ENCODE measurements around the gene CBX8.

Gene CBX8

DNA sequence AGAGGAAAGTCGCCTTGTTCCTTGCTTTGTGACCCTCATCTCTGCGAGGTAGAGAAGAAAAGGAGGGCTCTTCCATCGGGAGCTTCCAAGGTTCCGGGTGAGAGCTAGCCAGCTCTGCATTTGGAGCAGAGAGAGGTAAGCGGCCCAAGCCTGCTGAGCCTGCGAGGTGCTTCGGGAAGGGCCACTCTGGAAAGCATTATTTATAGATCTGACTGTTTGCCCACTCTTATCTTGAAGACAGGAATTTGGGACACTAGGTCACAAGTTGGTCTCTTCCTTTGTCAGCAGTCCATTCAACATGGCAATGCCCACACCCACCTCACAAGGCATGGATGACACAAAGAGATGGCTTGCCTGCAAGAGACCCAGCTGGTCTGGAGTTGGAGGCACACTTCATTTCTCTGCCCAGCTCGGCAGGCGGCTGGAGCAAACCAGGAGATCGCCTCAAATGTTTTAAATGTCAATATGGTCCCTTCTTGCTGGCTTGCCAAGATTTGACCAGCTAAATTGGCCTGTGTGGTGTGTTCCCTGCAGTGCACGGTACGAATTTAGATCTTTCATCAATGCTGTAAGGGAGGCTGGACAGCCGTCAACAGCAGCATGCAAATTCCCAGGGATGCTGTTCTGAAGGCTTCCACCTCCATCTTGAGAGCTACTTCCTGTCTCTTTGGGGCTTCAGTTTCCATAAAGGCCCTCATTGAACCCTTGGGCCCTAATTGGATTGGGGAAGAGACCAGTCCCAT is 22.8 kb upstream of the CBX8 start:
- no peak for DNase-seq (ENCODE audit: low read depth in 2 of 2)

DNA sequence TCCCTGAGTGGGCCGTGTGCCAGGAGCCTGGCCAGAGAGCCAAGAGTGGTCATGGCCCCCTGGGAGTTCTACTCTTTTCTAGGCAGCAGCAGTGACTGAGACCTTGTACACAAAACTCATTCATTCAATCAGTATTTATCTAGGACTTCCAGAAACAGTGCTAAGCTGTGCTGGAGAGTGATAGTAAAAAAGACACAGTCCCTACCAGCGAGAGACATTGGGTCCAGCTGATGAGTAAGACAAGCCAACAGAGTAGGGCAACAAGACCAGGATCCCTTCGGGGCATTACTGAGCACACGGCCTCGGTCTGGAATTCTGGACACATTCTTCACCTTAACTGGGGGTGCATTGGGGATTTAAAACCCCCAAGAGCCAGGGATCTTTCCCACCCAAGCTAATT is 22.2 kb upstream of the CBX8 start:
- no peak for DNase-seq (ENCODE audit: low read depth in 2 of 2)

DNA sequence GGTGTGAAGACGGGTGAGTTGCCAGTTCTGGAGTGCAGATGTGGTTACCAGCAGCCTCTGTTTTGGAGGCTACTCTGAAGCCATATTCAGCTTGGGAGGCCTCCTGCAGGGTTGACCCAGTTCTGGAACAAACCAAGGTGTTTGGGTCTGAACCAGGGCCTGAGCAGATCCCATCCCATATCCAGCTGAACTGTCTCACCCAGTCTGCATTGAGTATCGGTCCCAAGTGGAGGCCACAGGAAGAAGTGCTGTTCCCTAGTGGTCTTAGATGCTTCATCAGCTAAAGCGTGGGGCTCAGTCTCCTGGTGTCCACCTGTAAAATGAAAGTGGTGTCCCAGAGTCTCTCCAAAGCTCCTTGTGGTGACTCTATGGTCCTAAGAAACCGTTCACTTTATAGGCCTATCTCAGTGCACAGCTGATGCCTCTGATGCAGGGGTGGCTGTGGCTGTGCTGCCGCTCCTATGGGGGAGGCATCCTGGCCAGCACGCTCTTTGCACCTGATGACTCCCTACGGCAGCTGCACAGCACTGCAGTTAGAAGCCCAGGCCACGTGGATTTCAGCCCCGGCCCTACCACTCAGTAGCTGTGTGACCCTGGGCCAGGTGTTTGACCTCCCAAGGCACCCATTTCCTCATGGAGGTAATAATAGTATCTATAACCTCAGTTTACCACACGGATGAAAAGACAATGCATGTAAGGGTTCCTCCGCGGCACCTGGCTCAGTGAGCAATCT is 21.3 kb upstream of the CBX8 start:
- DNase-seq (ENCODE audit: low read depth in 2 of 2), result no peak

DNA sequence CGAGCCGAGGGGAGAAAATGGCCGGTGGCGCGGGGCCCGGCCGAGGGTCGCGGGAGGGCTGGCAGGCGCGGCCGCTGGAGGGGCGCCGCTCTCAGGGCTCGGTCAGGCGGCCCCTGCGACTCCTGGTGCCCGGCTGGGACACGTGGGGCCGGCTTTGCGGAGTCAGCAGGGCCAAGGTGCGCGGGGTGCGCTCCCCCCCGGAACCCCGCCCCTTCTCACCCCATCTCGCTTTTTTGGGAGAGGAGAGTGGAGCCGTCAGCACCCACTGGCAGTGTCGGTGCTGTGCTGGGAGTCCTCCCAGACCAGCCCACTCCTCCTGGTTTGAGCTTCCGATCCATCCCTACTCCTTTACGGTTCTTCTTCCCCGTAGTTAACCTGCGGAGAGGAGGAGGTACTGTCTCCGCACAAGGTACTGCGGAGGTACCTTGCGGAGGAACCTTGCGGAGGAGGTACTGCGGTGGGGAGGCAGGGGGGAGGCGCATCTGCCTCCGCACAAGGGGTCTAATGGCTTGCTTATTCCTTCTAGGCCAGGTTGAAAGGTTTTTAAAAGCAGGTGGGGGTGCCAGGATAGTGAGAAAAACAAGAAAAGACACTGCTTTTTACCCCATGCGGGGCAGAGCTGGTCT is 19.1 kb upstream of the CBX8 start:
- DNase-seq (ENCODE audit: low read depth in 2 of 2), result no peak

DNA sequence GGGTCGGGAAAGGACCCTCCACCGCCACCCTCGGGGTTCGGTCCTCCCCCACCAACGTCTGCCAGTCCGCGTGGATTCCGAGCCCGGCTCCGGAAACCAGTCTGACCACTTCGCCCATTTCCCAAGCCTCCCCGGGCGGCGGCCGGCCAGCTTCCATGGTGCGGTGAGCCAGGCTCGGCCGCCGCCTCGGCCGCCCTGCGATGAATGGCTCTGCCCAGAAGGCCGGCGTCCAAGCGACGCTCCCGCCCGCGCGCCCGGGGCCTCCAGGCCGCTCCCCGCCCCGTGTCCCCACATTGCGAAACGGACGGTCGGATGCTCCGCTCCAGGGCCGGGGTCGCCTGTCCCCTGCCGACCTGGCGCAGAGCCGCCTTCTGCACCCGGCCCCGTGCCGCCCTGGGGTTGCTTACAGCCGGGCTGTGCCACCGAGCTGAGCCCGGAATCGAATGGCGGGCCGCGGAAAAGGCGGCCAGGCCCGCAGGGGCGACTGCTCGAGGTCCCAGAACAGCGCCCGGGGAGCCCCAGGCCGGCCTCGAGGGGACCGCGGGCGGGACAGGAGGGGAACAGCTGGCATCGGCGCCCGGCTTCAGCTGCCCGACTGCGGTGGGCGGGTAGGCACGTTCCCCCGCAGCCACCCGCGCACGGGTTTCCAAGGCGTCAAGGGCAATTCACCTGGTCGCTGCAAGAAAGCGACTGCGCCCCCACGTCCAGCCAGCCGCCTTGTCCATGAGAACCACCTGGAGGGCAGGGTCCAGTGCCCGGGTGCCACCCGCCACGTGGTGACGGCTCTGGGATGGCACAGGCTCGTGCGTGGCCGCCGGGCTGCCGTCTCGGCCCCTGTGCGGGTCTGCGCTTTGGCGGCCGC is 18.3 kb upstream of the CBX8 start:
- DNase-seq (ENCODE audit: low read depth in 2 of 2), result no peak

DNA sequence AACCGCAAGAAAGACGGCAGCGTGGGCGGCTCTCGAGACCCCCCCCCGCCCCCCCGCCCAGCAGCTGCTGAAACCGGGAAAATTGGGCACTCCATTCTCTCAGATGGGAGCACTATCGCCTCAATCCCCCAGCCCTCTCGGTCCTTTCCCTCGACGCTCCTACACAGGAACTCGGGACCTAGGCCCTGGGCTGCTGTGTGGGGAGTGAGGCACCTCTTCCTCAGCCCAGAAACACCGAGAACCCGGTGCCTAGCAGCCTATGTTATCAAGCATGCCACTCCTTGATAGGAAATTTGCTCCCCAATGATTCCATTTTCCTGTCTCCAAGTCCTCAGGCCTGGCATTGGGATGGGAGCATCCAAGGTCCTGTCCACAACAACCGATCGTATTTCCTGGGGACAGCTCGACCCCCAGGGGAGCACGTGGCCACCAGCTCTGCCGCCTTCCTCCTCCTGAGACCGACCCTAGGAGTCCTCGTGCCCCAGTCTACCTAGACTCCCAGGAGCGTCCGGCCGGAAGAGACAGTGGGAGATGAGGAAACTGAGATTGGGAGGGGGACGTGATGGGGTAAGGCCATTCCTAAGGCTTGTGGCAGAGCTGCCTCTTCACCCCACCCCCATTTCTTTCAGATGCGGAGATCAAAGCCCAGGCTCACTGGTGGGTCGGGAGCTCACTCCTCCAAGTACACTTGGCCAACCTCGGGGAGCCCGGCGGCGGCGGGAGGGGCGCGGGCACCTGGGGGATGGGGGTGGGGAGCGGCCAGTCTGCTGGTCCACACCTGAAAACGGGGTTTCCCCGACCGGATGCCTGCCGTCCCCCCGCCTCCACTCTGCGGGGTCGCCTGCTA is 17.5 kb upstream of the CBX8 start:
- no peak for DNase-seq (ENCODE audit: low read depth in 2 of 2)

DNA sequence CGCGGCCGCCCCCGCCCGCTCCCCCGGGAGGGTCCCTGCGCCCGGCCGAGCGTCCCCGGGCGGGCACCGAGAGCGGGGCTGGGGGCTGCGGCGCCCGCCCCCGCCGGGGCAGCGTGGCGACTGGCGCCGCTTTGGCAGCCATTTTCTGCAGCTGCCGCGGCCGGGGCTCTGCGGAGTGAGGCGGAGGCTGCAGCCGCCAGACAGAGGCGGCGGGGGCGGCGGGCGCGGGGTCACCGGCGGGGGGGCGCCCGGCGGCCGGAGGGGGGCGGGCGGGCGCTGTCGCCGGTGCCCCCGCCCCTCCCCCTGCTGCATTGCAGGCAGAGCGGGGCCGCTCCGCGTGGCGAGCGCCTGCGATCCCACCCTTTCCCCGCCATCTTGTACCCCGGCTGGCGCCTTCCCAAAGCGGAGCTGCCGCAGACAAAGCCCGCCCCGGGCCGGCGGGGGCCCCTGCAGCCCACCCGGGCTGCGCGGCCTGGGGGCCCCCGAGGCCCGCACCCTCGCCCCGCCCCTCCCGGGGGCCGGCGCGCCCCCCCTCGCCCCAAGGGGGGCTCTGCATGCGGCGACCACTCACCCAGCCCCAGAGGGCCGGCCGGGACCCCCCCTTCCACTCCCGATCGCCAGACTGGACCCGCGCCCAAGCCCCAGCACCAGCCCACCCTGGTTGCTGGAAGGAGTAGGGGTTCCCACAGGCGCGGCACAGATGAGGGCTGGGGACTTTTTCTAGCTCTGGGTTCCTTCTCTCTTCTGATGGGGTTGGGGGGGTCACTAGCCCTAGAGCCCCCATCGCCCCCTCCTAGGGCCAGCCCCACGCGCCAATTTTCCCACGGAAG is 16.6 kb upstream of the CBX8 start:
- DNase-seq (ENCODE audit: low read depth in 2 of 2), result no peak

DNA sequence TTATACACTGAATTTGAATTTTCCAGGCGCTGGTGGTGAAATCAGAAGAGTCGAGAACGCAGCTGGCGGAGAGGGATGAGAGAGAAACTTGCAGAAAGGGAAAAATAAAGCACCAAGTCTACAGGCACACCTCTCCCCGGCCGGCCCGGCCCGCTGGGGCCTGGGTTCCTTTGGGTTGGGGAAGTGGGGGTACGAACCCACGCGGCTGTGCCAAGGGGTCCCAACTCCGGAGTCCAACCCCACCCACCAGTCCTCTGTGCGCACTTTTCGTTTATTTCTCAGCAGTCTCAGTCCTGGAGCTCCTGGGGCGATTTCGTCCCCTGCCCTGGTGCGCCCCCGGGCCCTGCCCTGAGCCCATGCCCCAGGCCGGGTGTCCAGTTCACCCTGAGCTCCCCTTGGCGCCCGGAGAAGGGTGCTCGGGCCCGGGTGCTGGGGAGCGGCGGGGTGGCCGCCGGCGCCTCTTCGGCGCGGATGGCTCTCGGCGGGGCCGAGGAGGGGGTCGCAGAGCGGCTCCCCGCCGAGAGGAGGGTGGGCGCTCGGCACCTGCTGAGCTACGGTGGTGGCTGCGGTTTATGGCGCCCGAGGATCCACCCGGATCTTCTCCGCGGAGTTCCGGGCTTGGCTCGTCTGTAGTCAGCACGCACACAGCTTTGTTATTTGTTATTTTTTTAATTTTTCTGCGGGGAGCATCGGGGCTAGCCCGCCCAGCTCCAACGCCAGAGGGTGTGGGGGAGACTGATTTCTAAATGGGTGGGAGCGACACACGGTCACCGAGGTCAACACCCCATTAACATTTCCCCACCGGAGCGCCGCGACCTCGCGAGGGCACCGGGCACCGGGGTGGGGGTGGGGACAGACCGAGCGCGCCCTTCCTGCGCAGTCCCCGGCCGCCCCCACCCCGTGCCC is 15.7 kb upstream of the CBX8 start:
- DNase-seq (ENCODE audit: low read depth in 2 of 2), result no peak

DNA sequence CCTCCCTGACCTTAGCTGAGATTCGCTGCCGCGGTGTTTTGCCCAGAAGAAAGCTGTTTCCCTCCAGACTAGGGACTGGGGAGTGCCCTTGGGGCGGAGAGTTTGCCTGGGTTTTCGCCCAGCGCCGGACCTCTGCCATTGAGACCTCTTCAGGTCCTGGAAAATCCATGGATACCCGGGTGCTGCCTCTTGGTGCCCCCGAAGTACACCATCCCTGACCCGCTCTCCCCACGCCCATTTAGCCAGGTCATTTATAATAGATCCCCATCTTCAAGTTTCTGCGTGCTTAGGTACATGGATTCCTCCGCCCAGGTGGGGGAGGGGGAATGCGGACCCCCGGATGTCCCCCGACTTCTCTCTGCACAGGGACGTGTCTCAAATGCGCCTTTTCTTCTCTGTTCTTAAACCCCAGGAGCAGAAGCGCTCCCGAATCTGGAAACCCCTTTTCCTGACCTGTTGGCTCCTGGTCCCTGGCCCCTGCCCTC is 15.0 kb upstream of the CBX8 start:
- no peak for DNase-seq (ENCODE audit: low read depth in 2 of 2)

DNA sequence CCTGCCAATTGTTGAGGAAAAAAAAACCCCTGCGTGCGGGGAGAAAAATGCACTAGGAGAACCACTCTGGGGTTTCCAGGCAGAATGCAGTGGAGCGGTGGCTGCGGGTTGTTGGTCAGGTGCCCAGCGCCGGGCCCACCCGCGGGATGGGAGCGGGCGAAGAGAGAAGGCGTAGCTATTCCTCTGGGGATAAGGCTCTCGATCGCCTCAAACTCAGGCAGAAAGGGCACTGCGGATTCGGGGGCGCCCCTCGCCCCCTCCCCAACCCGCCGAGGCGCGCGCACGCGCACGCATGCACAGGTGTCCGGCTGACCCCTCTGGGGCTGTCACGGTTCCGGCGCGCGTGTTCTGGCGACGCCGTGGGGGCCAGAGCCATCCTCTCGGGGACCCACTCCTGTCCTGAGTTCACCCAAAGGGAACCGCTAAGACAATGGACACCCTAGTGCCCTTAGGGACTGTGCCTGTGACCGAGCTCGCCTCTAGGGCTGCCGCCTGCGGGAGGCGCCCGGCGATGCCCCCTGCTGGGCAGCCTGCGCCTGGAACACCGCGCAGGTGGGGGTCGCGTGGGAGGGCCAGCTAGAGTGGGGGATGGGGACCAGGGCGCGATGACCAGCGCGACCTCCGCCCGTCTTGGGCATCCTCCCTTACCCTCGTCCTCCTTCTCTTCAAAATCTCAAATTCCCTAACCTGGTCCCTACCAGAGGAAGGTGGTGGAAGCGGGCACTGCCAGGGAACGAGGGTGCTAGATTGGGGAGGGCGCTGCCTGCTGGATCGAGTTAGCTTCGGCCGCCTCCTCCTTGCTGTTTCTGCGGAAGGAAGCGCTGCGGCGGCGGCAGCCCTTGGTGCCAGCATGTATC is 14.4 kb upstream of the CBX8 start:
- DNase-seq (ENCODE audit: low read depth in 2 of 2), result no peak

DNA sequence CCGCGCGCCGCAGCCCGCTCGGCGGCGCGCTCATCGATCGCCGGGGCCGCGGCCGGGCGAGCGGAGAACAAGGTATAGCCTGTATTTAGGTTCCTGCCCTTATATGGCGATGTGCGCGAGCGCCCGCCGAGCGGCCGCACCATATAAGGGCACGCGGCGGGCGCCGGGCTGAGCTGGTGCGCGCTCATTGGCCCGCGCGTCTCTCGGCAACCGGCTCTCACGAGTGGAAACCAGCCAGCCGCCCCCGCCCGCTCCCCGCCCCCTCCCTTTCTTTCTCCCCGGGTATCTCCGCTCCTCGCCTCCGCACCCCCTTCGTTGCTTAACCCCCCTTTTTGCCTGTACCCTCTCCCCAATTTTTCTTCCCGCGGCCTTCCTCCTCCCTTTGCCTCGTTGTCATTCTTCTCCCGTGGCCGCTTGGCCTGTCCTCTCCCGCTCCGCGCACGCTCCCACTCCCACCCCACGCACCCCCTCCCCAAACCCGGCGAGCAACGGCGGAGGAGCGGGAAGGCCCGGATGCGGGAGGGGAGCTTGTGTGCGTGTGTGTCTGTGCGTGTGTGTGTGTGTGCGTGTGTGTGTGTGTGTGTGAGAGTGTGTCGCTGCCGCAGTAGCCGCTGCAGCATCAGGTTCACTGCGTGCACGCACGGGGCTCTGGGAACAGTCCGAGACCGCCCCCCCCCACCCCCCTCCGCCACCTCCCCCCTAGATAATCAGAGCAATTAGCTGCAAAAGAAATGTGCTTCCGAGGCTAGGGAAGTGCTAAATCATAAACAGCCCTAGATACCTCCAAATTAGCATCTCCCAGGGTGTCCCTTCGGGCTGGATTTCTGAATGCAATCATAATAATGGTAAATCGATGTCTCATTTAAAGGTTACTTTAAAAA is 13.5 kb upstream of the CBX8 start:
- DNase-seq (ENCODE audit: low read depth in 2 of 2), result peak; percentile 70 to 74

DNA sequence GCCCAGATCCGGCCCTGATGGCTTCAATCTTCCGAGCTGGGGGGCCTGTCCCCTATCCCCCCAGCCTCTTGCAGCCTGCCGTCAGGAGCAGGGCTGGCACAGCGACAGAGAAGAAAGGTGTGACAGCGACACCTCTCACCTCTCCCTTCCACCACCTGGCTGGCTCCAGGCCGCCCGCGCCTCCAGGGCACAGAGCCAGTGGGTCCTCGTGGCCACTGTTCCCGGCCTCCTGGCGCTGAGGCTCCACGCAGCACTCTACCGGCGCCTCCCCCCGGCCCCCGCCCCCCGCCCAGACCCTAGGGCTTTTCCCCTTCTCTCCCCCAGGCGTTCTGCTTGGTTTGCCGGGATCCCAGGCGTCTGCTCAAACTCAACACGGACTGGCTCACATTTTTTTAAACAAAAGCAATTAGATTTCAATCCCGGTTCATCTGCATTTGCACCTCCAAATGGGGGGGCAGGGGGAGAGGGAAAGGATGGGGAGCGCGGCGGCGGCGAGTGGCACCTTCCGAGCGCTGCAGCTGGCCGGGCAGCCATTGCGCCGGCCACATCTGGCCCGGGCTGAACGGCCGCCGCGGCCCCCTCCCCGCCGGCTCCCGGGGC is 12.8 kb upstream of the CBX8 start:
- no peak for DNase-seq (ENCODE audit: low read depth in 2 of 2)

DNA sequence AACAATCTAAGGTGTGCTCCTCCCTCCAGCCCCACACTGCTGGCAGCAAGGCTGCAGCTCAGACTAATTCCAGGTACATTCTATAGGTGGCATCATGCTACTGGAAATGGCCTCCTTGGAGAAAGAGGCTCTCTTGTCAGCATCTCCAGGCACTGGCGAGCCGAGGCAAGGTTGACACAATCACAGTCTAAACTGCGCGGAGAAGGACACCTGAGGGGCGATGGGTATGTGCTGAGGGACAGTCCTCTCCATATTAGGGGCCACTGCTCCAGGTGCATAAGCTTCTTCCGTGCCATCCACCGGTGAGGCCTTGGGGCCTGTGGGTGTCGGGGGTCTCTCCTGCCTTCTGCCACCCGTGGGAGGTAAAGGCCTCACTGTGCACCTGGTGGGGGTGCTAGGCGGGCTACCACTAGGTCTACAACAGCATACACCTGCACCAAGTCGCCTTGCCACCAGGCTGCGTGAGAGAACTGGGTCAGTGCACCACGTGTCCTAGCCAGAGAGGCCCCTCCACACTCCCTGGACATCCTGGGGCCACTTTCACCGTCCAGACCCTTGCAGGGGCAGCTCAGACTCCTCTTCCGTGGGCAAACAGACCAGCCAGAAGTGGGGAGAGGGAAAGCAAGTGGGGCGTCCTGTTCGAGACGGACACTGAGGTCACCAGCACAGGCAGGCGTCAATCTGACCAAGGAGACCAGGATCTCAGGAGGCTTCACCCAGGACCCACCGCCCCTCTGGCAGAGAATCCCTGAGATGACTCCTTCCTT is 12.1 kb upstream of the CBX8 start:
- DNase-seq (ENCODE audit: low read depth in 2 of 2), result no peak

DNA sequence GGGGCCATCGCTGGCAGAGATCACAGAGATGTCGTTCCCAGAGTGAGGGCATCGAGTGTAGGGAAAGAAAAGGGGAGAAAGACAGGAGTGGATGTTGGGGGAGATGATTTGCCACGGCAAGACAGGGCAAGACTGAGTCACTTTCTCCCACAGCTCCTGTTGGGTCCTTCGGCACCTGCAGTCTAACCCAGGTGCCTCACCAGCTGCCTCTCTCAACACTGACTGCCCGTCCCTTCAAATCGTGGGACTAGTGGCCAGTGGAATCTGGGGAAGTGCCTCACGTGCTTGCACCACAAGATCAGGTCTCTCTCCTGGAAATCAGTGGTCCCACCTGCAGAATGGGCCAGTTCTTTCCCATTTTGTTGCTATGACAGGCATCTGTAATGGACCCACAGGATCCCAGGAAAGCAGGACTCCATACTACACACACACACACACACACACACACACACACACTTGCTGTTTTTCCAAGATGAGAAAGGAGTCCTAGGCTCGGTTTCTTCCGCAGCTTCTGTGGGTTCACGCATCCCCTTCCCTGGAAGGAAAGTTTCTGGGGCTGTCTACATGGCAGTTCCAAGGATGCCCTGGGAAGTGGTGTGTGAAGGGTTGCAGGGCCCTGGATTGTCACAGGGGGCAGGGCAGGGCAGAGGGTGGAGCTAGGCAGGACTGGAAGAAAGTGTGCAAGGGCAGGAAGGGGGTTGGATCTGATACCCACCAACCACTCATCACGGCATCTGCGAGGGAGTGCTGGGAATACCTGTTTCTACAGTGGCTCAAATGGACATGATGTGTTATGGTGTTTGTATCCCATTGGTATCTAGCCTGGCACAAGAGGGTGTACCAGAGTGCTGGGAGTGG is 10.2 kb upstream of the CBX8 start:
- DNase-seq (ENCODE audit: low read depth in 2 of 2), result no peak

DNA sequence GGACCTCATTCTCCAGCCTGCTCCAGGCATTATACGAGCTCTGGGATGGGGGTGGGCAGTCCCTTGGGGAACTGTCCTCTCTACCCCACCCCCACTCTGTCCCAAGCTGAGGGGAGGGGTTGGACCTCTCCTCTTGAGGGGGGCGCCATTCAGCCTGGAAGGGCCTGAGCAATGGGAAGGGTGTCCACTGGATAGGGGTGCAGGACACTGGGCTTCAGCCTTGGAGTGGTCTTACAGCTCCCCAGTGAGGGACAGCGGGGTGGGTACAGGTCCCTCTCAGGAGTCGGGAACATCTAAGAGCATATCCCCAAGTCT is 9.5 kb upstream of the CBX8 start:
- DNase-seq (ENCODE audit: low read depth in 2 of 2), result no peak
